Lung (tissue), 12 donors: ENCODE data around the gene WFDC2. TPM values are rescaled to one million over a fixed set of nuclear protein-coding genes. Genes with fewer than 3 reads are reported as not detected.

Experiments
- ATAC-seq: fragments of 200-7000 bp; cut with Tn5 transposase; one replicate; pipeline ENCODE4 v1.9.1; 2020; ENCODE audit warnings: moderate number of reproducible peaks; ENCODE audit not compliant: insufficient read depth, low FRiP score
- DNase-seq, 3 donors: peaks; one replicate each; pipeline ENCODE4 v3.0.0-alpha.2; 2013 to 2017
- H3K27ac ChIP-seq, 2 donors: one replicate each; pipeline ENCODE4 v1.5.1; 2013; ENCODE audit warnings: mild to moderate bottlenecking in 2 of 2, moderate library complexity in 2 of 2, control low read depth in 1 of 2, inconsistent platforms in 1 of 2, low read depth in 1 of 2, low read length in 1 of 2
- H3K27me3 ChIP-seq, 3 donors: one replicate each; pipeline ENCODE4 v1.5.1; 2013; ENCODE audit warnings: low read length in 2 of 3; ENCODE audit not compliant: control insufficient read depth in 3 of 3, insufficient read depth in 3 of 3
- H3K36me3 ChIP-seq, 4 donors: one replicate each; pipeline ENCODE4 v1.5.1; 2013; ENCODE audit warnings: low read length in 4 of 4, mild to moderate bottlenecking in 1 of 4, moderate library complexity in 1 of 4; ENCODE audit not compliant: control insufficient read depth in 4 of 4, insufficient read depth in 4 of 4
- H3K4me1 ChIP-seq, 5 donors: one replicate each; pipeline ENCODE4 v1.5.1; 2013; ENCODE audit warnings: low read length in 5 of 5, mild to moderate bottlenecking in 2 of 5, moderate library complexity in 1 of 5; ENCODE audit not compliant: control insufficient read depth in 5 of 5, insufficient read depth in 5 of 5
- H3K4me3 ChIP-seq: one replicate; pipeline ENCODE4 v1.5.1; 2013; ENCODE audit warnings: mild to moderate bottlenecking, control low read depth, moderate library complexity
- H3K9ac ChIP-seq, 2 donors: one replicate each; pipeline ENCODE4 v1.5.1; 2013; ENCODE audit warnings: low read length in 2 of 2, control low read depth in 1 of 2; ENCODE audit not compliant: insufficient read depth in 1 of 2
- H3K9me3 ChIP-seq, 4 donors: one replicate each; pipeline ENCODE4 v1.5.1; 2013; ENCODE audit warnings: low read length in 3 of 4, mild to moderate bottlenecking in 1 of 4, moderate library complexity in 1 of 4; ENCODE audit not compliant: control insufficient read depth in 4 of 4, insufficient read depth in 3 of 4
- CTCF ChIP-seq: IDR thresholded peaks from 2 replicates; pipeline ENCODE4 v1.5.1; 2012; ENCODE audit warnings: mild to moderate bottlenecking; ENCODE audit errors: control extremely low read depth, extremely low read depth
- WGBS, 2 donors: extraction: QIAGEN DNeasy Blood & Tissue Kit; methylation state at CpG; one replicate each; pipeline ENCODE4 v1.1.7; 2013; 5-methylcytosine and 5-hydroxymethylcytosine counted together
- polyA plus RNA-seq, 2 donors: library from polyadenylated mRNA; stranded (reverse); fragments of 200-250 nt; gene quantifications; one replicate each; pipeline ENCODE4 v1.2.1, GENCODE V29; 2013
- total RNA-seq, 2 donors: library from RNA; depleted of rRNA in 1 of 2; stranded (reverse); fragments of >200 nt in 1 of 2; gene quantifications; one replicate each; pipeline ENCODE4 v1.2.1, GENCODE V29; 2014 to 2021
- donor health status: control.
- donor health status: control.
- donor health status: Bipolar disorder and iron deficiency.
- donor health status: healthy.
- donor health status: DM: yes; HTN: yes; CAD: no.

WFDC2 gene
- total and polyA plus RNA-seq, 4 donors = 62.8 to 1,020 (median 523) TPM

- Histone ChIP-seq H3K4me3 (peak overlapping the region; percentile 52), H3K36me3 (no peaks in the 10 kb centered on the region), H3K9ac (no peak overlapping the region), H3K4me1 (peaks cover 0 to 7% (median 2%) of the 10 kb centered on the region in 5 donors), H3K27ac (peak overlapping the region; percentile 57 to 82), H3K9me3 (no peaks in the 10 kb centered on the region), H3K27me3 (no peaks in the 10 kb centered on the region)
- peak; percentile 98 for ATAC-seq
- peak; percentile 79 to 84 (median 82) for DNase-seq
- peak; percentile 98 for TF ChIP-seq CTCF
- WGBS, 2 donors = 10 to 13% methylated on average over 33 of the region's 33 CpGs
Measured at GRCh38 chr20:45436732-45437485, 32.6 kb upstream of the WFDC2 start.

- Histone ChIP-seq H3K9ac (no peak overlapping the region), H3K36me3 (no peaks in the 10 kb centered on the region), H3K27ac (no peak overlapping the region), H3K27me3 (no peaks in the 10 kb centered on the region), H3K9me3 (no peaks in the 10 kb centered on the region), H3K4me3 (no peak overlapping the region), H3K4me1 (peaks cover 0 to 13% (median 2%) of the 10 kb centered on the region in 5 donors)
- TF ChIP-seq CTCF = no peak
- ATAC-seq (no peak), DNase-seq (no peak)
- 81 to 91% methylated on average over 3 of the region's 3 CpGs for WGBS, 2 donors
Measured at GRCh38 chr20:45440424-45440823, 29.1 kb upstream of the WFDC2 start.

GRCh38 chr20:45440891-45441685 lies 28.5 kb upstream of the WFDC2 start:
- WGBS, 2 donors = 77 to 79% methylated on average over 5 of the region's 5 CpGs
- Histone ChIP-seq H3K9me3 (no peaks in the 10 kb centered on the region), H3K27me3 (no peaks in the 10 kb centered on the region), H3K9ac (no peak overlapping the region), H3K4me3 (no peak overlapping the region), H3K4me1 (peaks cover 0 to 13% (median 2%) of the 10 kb centered on the region in 5 donors), H3K36me3 (no peaks in the 10 kb centered on the region), H3K27ac (no peak overlapping the region)
- no peak for ATAC-seq
- TF ChIP-seq CTCF = no peak
- DNase-seq = no peak
